Right atrium auricular region (tissue), 2 donors: ENCODE measurements around the gene FXYD3. TPM values are rescaled to one million over a fixed set of nuclear protein-coding genes. Genes with fewer than 3 reads are reported as not detected.
"Not testable (repeated sequence)": the region's sequence is repeated elsewhere in the genome, so short reads cannot be mapped to it uniquely, and the experiment has no call there.

Experiments
- DNase-seq: peaks from one replicate; pipeline ENCODE4 v3.0.0-alpha.2; 2019; ENCODE audit warnings: low spot score
- H3K27ac ChIP-seq, 2 donors: fragments of 200-600 bp; sonication (generic); 1 replicate in 1 of 2; 2 replicates in 1 of 2; pipeline ENCODE4 v1.5.1; 2016 to 2019
- H3K27me3 ChIP-seq, 2 donors: fragments of 200-600 bp; sonication (generic); one replicate each; pipeline versions ENCODE4 v1.5.1 to v1.6.0; 2017 to 2019
- H3K36me3 ChIP-seq: fragments of 200-600 bp; sonication (generic); one replicate; pipeline ENCODE4 v1.5.1; 2016
- H3K4me1 ChIP-seq, 2 donors: fragments of 200-600 bp; sonication (generic); one replicate each; pipeline versions ENCODE4 v1.5.1 to v1.6.0; 2017 to 2019
- H3K4me3 ChIP-seq, 2 donors: fragments of 200-600 bp; sonication (generic); 1 replicate in 1 of 2; 2 replicates in 1 of 2; pipeline ENCODE4 v1.5.1; 2017 to 2019; ENCODE audit warnings: mild to moderate bottlenecking in 1 of 2, moderate library complexity in 1 of 2
- H3K9me3 ChIP-seq, 2 donors: fragments of 200-600 bp; sonication (generic); one replicate each; pipeline ENCODE4 v1.5.1; 2019
- total RNA-seq, 2 donors: library from RNA; depleted of rRNA; stranded (reverse); fragments of >200 nt; gene quantifications; one replicate each; pipeline ENCODE4 v1.1.0, GENCODE V29; 2016
- TF ChIP-seq, protein P1 (sequence below), 2 donors: fragments of 200-600 bp; sonication (generic); IDR thresholded peaks; one replicate each; pipeline ENCODE4 v1.5.1; 2019; ENCODE audit warnings: antibody characterized with exemption in 2 of 2

Gene FXYD3
- total RNA-seq, 2 donors from 2014 or later: 0.98 to 1.6 TPM

DNA sequence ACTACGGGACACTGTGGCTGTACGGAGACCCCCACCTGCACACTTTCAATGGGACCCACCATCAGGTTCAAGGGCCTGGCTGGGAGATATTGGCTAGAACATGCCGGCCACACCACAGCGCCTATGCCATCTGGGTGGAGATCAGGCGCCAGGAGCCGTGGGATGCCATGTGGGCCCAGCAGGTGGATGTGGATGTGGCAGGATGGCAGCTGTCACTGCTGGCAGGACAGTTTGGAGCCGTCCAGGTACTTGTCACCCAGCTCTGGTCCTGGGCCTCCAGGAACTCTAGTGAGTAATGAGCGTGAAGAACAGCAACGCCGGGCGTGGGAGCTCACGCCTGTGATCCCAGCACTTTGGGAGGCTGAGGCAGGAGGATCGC, 15.7 kb upstream of the FXYD3 start:
- Histone ChIP-seq H3K27me3 (no peaks in the 10 kb centered on the region), H3K4me1 (peaks cover 0 to 6% of the 10 kb centered on the region in 2 donors), H3K36me3 (no peaks in the 10 kb centered on the region), H3K27ac (no peak overlapping the region), H3K9me3 (no peaks in the 10 kb centered on the region), H3K4me3 (no peak overlapping the region)
- no peak for DNase-seq
- TF ChIP-seq, protein P1, sequence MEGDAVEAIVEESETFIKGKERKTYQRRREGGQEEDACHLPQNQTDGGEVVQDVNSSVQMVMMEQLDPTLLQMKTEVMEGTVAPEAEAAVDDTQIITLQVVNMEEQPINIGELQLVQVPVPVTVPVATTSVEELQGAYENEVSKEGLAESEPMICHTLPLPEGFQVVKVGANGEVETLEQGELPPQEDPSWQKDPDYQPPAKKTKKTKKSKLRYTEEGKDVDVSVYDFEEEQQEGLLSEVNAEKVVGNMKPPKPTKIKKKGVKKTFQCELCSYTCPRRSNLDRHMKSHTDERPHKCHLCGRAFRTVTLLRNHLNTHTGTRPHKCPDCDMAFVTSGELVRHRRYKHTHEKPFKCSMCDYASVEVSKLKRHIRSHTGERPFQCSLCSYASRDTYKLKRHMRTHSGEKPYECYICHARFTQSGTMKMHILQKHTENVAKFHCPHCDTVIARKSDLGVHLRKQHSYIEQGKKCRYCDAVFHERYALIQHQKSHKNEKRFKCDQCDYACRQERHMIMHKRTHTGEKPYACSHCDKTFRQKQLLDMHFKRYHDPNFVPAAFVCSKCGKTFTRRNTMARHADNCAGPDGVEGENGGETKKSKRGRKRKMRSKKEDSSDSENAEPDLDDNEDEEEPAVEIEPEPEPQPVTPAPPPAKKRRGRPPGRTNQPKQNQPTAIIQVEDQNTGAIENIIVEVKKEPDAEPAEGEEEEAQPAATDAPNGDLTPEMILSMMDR (IDR thresholded peaks at IDR 0.05): no peak

- no peak for DNase-seq
Measured at GRCh38 chr19:35100588-35101533, 14.8 kb upstream of the FXYD3 start.

DNA sequence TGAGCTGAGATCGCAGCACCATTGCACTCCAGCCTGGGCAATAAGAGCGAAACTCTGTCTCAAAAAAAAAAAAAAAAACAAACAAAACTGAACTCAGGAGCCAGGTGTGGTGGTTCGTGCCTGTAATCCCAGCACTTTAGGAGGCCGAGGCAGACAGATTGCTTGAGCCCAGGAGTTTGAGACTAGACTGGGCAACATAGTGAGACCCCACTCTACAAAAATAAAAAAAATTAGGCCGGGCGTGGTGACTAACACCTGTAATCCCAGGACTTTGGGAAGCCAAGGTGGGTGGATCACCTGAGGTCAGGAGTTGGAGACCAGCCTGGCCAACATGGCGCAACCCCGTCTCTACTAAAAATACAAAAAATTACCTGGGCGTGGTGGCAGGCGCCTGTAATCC, 13.7 kb upstream of the FXYD3 start:
- DNase-seq, H3K27me3 ChIP-seq, H3K9me3 ChIP-seq, H3K36me3 ChIP-seq, H3K4me3 ChIP-seq, H3K4me1 ChIP-seq, H3K27ac ChIP-seq: not testable (repeated sequence)

More at GRCh38 chr19:35100588-35101533, 14.8 kb upstream of the FXYD3 start:
- no peaks in the 10 kb centered on the region for H3K36me3 ChIP-seq
- no peak overlapping the region for H3K4me3 ChIP-seq
- TF ChIP-seq, protein P1 (IDR thresholded peaks at IDR 0.05): no peak
- no peak overlapping the region for H3K27ac ChIP-seq
- H3K4me1 ChIP-seq: peaks cover 0 to 6% of the 10 kb centered on the region in 2 donors
- no peaks in the 10 kb centered on the region for H3K27me3 ChIP-seq
- no peaks in the 10 kb centered on the region for H3K9me3 ChIP-seq

GRCh38 chr19:35103614-35104013, 12.0 kb upstream of the FXYD3 start:
- H3K9me3 ChIP-seq, H3K4me1 ChIP-seq, H3K36me3 ChIP-seq, H3K27me3 ChIP-seq, H3K27ac ChIP-seq, H3K4me3 ChIP-seq, DNase-seq: not testable (repeated sequence)

- no peaks in the 10 kb centered on the region for H3K9me3 ChIP-seq
- H3K4me3 ChIP-seq: no peak overlapping the region
- H3K27me3 ChIP-seq: no peaks in the 10 kb centered on the region
- peaks cover 0 to 6% of the 10 kb centered on the region in 2 donors for H3K4me1 ChIP-seq
- no peak for DNase-seq
- H3K27ac ChIP-seq: no peak overlapping the region
- H3K36me3 ChIP-seq: no peaks in the 10 kb centered on the region
- TF ChIP-seq, protein P1 (IDR thresholded peaks at IDR 0.05): no peak
Measured at GRCh38 chr19:35104361-35104760, 11.3 kb upstream of the FXYD3 start.

GRCh38 chr19:35105047-35105410, 10.6 kb upstream of the FXYD3 start:
- TF ChIP-seq, protein P1 (IDR thresholded peaks at IDR 0.05): no peak
- Histone ChIP-seq H3K36me3 (no peaks in the 10 kb centered on the region), H3K4me1 (peaks cover 0 to 6% of the 10 kb centered on the region in 2 donors), H3K9me3 (no peaks in the 10 kb centered on the region), H3K27ac (no peak overlapping the region), H3K27me3 (no peaks in the 10 kb centered on the region), H3K4me3 (no peak overlapping the region)
- DNase-seq: no peak
